Neural progenitor cell (in vitro differentiated cells): ENCODE results near the gene VWA2. TPM values are rescaled to one million over a fixed set of nuclear protein-coding genes. Genes with fewer than 3 reads are reported as not detected.

ENCODE experiments used
- DNase-seq: peaks from one replicate; pipeline ENCODE4 v3.0.0-alpha.2; 2016; ENCODE audit warnings: low spot score
- H2AFZ ChIP-seq: fragments of 200-600 bp; sonication (generic); replicated peaks from 2 replicates; pipeline ENCODE4 v1.6.1; 2016; ENCODE audit warnings: antibody characterized with exemption
- H3F3A ChIP-seq: fragments of 200-600 bp; sonication (generic); 2 replicates; pipeline ENCODE4 v1.6.1; 2016; ENCODE audit warnings: antibody characterized with exemption, low read depth
- H3K27ac ChIP-seq: fragments of 200-600 bp; sonication (generic); 2 replicates; pipeline ENCODE4 v1.5.1; 2016; ENCODE audit warnings: mild to moderate bottlenecking
- H3K27me3 ChIP-seq: fragments of 200-600 bp; sonication (generic); 2 replicates; pipeline ENCODE4 v1.6.1; 2016; ENCODE audit warnings: mild to moderate bottlenecking, moderate library complexity
- H3K36me3 ChIP-seq: fragments of 200-600 bp; sonication (generic); 2 replicates; pipeline ENCODE4 v1.5.1; 2016
- H3K4me1 ChIP-seq: fragments of 200-600 bp; sonication (generic); 2 replicates; pipeline ENCODE4 v1.6.1; 2016; ENCODE audit warnings: mixed run types
- H3K4me2 ChIP-seq: fragments of 200-600 bp; sonication (generic); 2 replicates; pipeline ENCODE4 v1.6.1; 2016
- H3K4me3 ChIP-seq: fragments of 200-600 bp; sonication (generic); 2 replicates; pipeline ENCODE4 v1.5.1; 2016
- H3K79me2 ChIP-seq: fragments of 200-600 bp; sonication (generic); 2 replicates; pipeline ENCODE4 v1.6.1; 2016; ENCODE audit warnings: low read depth
- H3K9ac ChIP-seq: fragments of 200-600 bp; sonication (generic); 2 replicates; pipeline ENCODE4 v1.6.1; 2016
- H3K9me3 ChIP-seq: fragments of 200-600 bp; sonication (generic); 2 replicates; pipeline ENCODE4 v1.5.1; 2016; ENCODE audit warnings: low read depth
- H4K20me1 ChIP-seq: fragments of 200-600 bp; sonication (generic); 2 replicates; pipeline ENCODE4 v1.6.1; 2016; ENCODE audit warnings: low read depth
- H3K27ac Mint-ChIP-seq: 3 replicates; pipeline ENCODE4 v1.8.0; 2021; ENCODE audit warnings: mixed read lengths
- H3K27me3 Mint-ChIP-seq: 2 replicates; pipeline ENCODE4 v1.8.0; 2022; ENCODE audit warnings: low read depth, mild to moderate bottlenecking, inconsistent platforms, moderate library complexity, mixed read lengths; ENCODE audit not compliant: insufficient read depth
- H3K36me3 Mint-ChIP-seq: 3 replicates; pipeline ENCODE4 v1.8.0; 2021; ENCODE audit warnings: mixed read lengths
- H3K4me1 Mint-ChIP-seq: 3 replicates; pipeline ENCODE4 v1.8.0; 2021; ENCODE audit warnings: mixed read lengths
- H3K4me3 Mint-ChIP-seq: 3 replicates; pipeline ENCODE4 v1.8.0; 2021; ENCODE audit warnings: mild to moderate bottlenecking, moderate library complexity, mixed read lengths
- H3K9me3 Mint-ChIP-seq: 3 replicates; pipeline ENCODE4 v1.8.0; 2020; ENCODE audit warnings: mixed read lengths
- CTCF ChIP-seq: fragments of 200-600 bp; sonication (generic); IDR thresholded peaks from 2 replicates; pipeline ENCODE4 v1.5.1; 2017; ENCODE audit warnings: antibody characterized with exemption, mild to moderate bottlenecking
- EZH2 ChIP-seq: fragments of 200-600 bp; sonication (generic); IDR thresholded peaks from 2 replicates; pipeline ENCODE4 v1.6.1; 2017; ENCODE audit warnings: antibody characterized with exemption, mild to moderate bottlenecking, moderate library complexity
- EZH2phosphoT487 ChIP-seq: fragments of 200-600 bp; sonication (generic); IDR thresholded peaks from 2 replicates; pipeline ENCODE4 v1.6.1; 2017; ENCODE audit warnings: antibody characterized with exemption
- total RNA-seq: library from RNA; depleted of rRNA; stranded (reverse); fragments of >200 nt; gene quantifications from 2 replicates; pipeline ENCODE4 v1.2.3, GENCODE V29; 2015; ENCODE audit warnings: low replicate concordance

Gene VWA2
- total RNA-seq, 1 donor from 2014 or later = not detected

- Histone ChIP-seq H3K27me3 (no peaks in the 10 kb centered on the region), H3K4me3 (no peak overlapping the region), H3K9ac (no peak overlapping the region), H3K36me3 (no peaks in the 10 kb centered on the region), H3F3A (peaks cover 7% of the 10 kb centered on the region), H4K20me1 (no peaks in the 10 kb centered on the region), H3K27ac (no peak overlapping the region), H3K79me2 (no peaks in the 10 kb centered on the region), H3K9me3 (no peaks in the 10 kb centered on the region), H2AFZ (no peak overlapping the region), H3K4me1 (peaks cover 4% of the 10 kb centered on the region), H3K4me2 (no peak overlapping the region)
- Mint-ChIP-seq H3K27ac (no peak overlapping the region), H3K36me3 (peaks cover 4% of the 10 kb centered on the region), H3K9me3 (no peaks in the 10 kb centered on the region), H3K4me3 (peak overlapping the region; percentile 61), H3K4me1 (peaks cover 55% of the 10 kb centered on the region), H3K27me3 (peaks cover 8% of the 10 kb centered on the region)
- TF ChIP-seq CTCF = no peak
- no peak for TF ChIP-seq EZH2phosphoT487
- no peak for TF ChIP-seq EZH2
- DNase-seq = no peak
Measured at GRCh38 chr10:114306116-114306973, 67.3 kb downstream of the VWA2 start.

GRCh38 chr10:114307731-114308130 is 68.7 kb downstream of the VWA2 start:
- Histone ChIP-seq H3K27ac (no peak overlapping the region), H3K4me1 (peaks cover 4% of the 10 kb centered on the region), H3K4me3 (no peak overlapping the region), H3K9ac (no peak overlapping the region), H2AFZ (no peak overlapping the region), H3K4me2 (no peak overlapping the region), H3K36me3 (no peaks in the 10 kb centered on the region), H3K79me2 (no peaks in the 10 kb centered on the region), H3F3A (peaks cover 7% of the 10 kb centered on the region), H4K20me1 (no peaks in the 10 kb centered on the region), H3K27me3 (no peaks in the 10 kb centered on the region), H3K9me3 (no peaks in the 10 kb centered on the region)
- Mint-ChIP-seq H3K36me3 (peaks cover 5% of the 10 kb centered on the region), H3K4me1 (peaks cover 62% of the 10 kb centered on the region), H3K27me3 (peaks cover 8% of the 10 kb centered on the region), H3K27ac (peak overlapping the region; percentile 3), H3K9me3 (no peaks in the 10 kb centered on the region), H3K4me3 (no peak overlapping the region)
- TF ChIP-seq EZH2phosphoT487 (no peak), EZH2 (no peak), CTCF (no peak)
- no peak for DNase-seq

GRCh38 chr10:114308531-114309363 is 69.7 kb downstream of the VWA2 start:
- H3K4me1 ChIP-seq = peaks cover 4% of the 10 kb centered on the region
- H3K79me2 ChIP-seq = no peaks in the 10 kb centered on the region
- H4K20me1 ChIP-seq = no peaks in the 10 kb centered on the region
- H3K36me3 Mint-ChIP-seq = peaks cover 5% of the 10 kb centered on the region
- H3K4me2 ChIP-seq = no peak overlapping the region
- H3K27ac ChIP-seq = no peak overlapping the region
- H3K36me3 ChIP-seq = no peaks in the 10 kb centered on the region
- peaks cover 7% of the 10 kb centered on the region for H3F3A ChIP-seq
- H3K27me3 Mint-ChIP-seq = peaks cover 7% of the 10 kb centered on the region
- no peak for DNase-seq
- H3K9me3 ChIP-seq = no peaks in the 10 kb centered on the region
- H3K4me1 Mint-ChIP-seq = peaks cover 60% of the 10 kb centered on the region
- no peak overlapping the region for H3K4me3 ChIP-seq
- no peak overlapping the region for H3K9ac ChIP-seq
- no peaks in the 10 kb centered on the region for H3K9me3 Mint-ChIP-seq
- peak overlapping the region; percentile 16 for H3K27ac Mint-ChIP-seq
- no peaks in the 10 kb centered on the region for H3K27me3 ChIP-seq
- TF ChIP-seq CTCF (no peak), EZH2phosphoT487 (no peak), EZH2 (no peak)
- H2AFZ ChIP-seq = no peak overlapping the region
- H3K4me3 Mint-ChIP-seq = no peak overlapping the region
